Fibroblast of upper back skin (primary cell): ENCODE measurements around the gene HES4.
"Not testable (repeated sequence)": the region's sequence is repeated elsewhere in the genome, so short reads cannot be mapped to it uniquely, and the experiment has no call there.

Experiments
- DNase-seq: peaks from one replicate; pipeline ENCODE4 v3.0.0-alpha.2; 2013

The HES4 gene

GRCh38 chr1:1014799-1015681, 15.1 kb upstream of the HES4 start:
- no peak for DNase-seq

- DNase-seq: peak; percentile 41
These were observed 14.2 kb upstream of the HES4 start for GRCh38 chr1:1013922-1014648.

GRCh38 chr1:1013105-1013921, 13.4 kb upstream of the HES4 start, which contains the start of gene ISG15:
Gene ISG15 (plus strand): TSS chr1:1013497. CDS start chr1:1013574, 77 bp downstream.
- DNase-seq: peak; percentile 83

- DNase-seq: not testable (repeated sequence)
These were observed 12.8 kb upstream of the HES4 start for GRCh38 chr1:1012736-1013104.

GRCh38 chr1:1011396-1011949, 11.6 kb upstream of the HES4 start:
- DNase-seq: no peak

GRCh38 chr1:1010131-1010530, 10.2 kb upstream of the HES4 start:
- DNase-seq: not testable (repeated sequence)

GRCh38 chr1:1006305-1007159, 6.6 kb upstream of the HES4 start:
- DNase-seq: no peak

- no peak for DNase-seq
These were observed 5.9 kb upstream of the HES4 start for GRCh38 chr1:1005774-1006304.

- DNase-seq: peak; percentile 55
These were observed 5.1 kb upstream of the HES4 start for GRCh38 chr1:1004780-1005697.

- no peak for DNase-seq
These were observed 4.5 kb upstream of the HES4 start for GRCh38 chr1:1004420-1004779.

- DNase-seq: no peak
These were observed 3.9 kb upstream of the HES4 start for GRCh38 chr1:1003618-1004419.

GRCh38 chr1:1001057-1001783, 1.3 kb upstream of the HES4 start:
- no peak for DNase-seq

- peak; percentile 69 for DNase-seq
These were observed 610 bp upstream of the HES4 start for GRCh38 chr1:1000357-1001056.

GRCh38 chr1:998995-999724, 737 bp downstream of the HES4 start:
- DNase-seq: no peak

GRCh38 chr1:998745-998994, 1.2 kb downstream of the HES4 start:
- DNase-seq: no peak

GRCh38 chr1:997993-998744, 1.7 kb downstream of the HES4 start:
- no peak for DNase-seq

GRCh38 chr1:997713-997992, 2.2 kb downstream of the HES4 start:
- no peak for DNase-seq
